CD4-positive, alpha-beta T cell (primary cell): ENCODE results near the gene CLDN1. TPM values are rescaled to one million over a fixed set of nuclear protein-coding genes. Genes with fewer than 3 reads are reported as not detected.

Experiments
- ATAC-seq: fragments of 200-7000 bp; cut with Tn5 transposase; one replicate; pipeline ENCODE4 v1.10.0; 2022; ENCODE audit warnings: mild to moderate bottlenecking; ENCODE audit not compliant: poor library complexity
- CTCF ChIA-PET: fragments of 350-600 bp; sonication (Branson Sonifier 250); formaldehyde crosslinking; loops from one replicate; lab custom pipeline; 2021; ENCODE audit warnings: antibody characterized with exemption, inconsistent platforms; lab: Charles Lee
- POLR2A ChIA-PET: fragments of 350-600 bp; sonication (Branson Sonifier 250); formaldehyde crosslinking; loops from one replicate; lab custom pipeline; 2021; ENCODE audit warnings: antibody characterized with exemption, inconsistent platforms; lab: Charles Lee
- DNase-seq, 14 experiments: peaks; one replicate each; pipeline ENCODE4 v3.0.0-alpha.2; 2013 to 2020; ENCODE audit warnings: mixed read lengths in 2 of 14
- H3K27ac ChIP-seq, 2 donors: one replicate each; pipeline versions ENCODE4 v1.5.1 to v1.7.0; 2013; ENCODE audit warnings: low read length in 2 of 2, low read depth in 1 of 2, mild to moderate bottlenecking in 1 of 2
- H3K27me3 ChIP-seq, 2 experiments: 1 replicate in 1 of 2; 2 replicates in 1 of 2; pipeline versions ENCODE4 v1.6.1 to v1.7.0; 2013; ENCODE audit warnings: low read length in 2 of 2, control low read depth in 1 of 2, mild to moderate bottlenecking in 1 of 2, moderate library complexity in 1 of 2; ENCODE audit not compliant: insufficient read depth in 2 of 2, control insufficient read depth in 1 of 2
- H3K36me3 ChIP-seq: one replicate; pipeline ENCODE4 v1.6.1; 2013; ENCODE audit warnings: low read length, control low read depth; ENCODE audit not compliant: insufficient read depth
- H3K4me1 ChIP-seq: one replicate; pipeline ENCODE4 v1.6.1; 2013; ENCODE audit warnings: low read length, control low read depth; ENCODE audit not compliant: insufficient read depth
- H3K4me3 ChIP-seq: one replicate; pipeline ENCODE4 v1.5.1; 2013; ENCODE audit warnings: mild to moderate bottlenecking, low read length, moderate library complexity
- H3K9me3 ChIP-seq, 2 experiments: 1 replicate in 1 of 2; 2 replicates in 1 of 2; pipeline versions ENCODE4 v1.6.1 to v1.7.0; 2013; ENCODE audit warnings: low read length in 2 of 2, mild to moderate bottlenecking in 2 of 2, control low read depth in 1 of 2, moderate library complexity in 1 of 2; ENCODE audit not compliant: control insufficient read depth in 1 of 2, insufficient read depth in 1 of 2
- H3K27ac Mint-ChIP-seq: one replicate; pipeline ENCODE4 v1.8.0; 2020; ENCODE audit warnings: mixed read lengths
- H3K27me3 Mint-ChIP-seq: one replicate; pipeline ENCODE4 v1.8.0; 2021; ENCODE audit warnings: mixed read lengths
- H3K36me3 Mint-ChIP-seq: one replicate; pipeline ENCODE4 v1.8.0; 2021; ENCODE audit warnings: low read depth, mixed read lengths
- H3K4me1 Mint-ChIP-seq: one replicate; pipeline ENCODE4 v1.8.0; 2021; ENCODE audit warnings: low read depth, mixed read lengths
- H3K4me3 Mint-ChIP-seq: one replicate; pipeline ENCODE4 v1.8.0; 2020; ENCODE audit warnings: mild to moderate bottlenecking, mixed read lengths
- H3K9me3 Mint-ChIP-seq: one replicate; pipeline ENCODE4 v1.8.0; 2020; ENCODE audit warnings: mixed read lengths
- intact Hi-C, 2 experiments: fragments of 100-400 bp; cut with DNase I in 1 of 2; cut with micrococcal nuclease in 1 of 2; formaldehyde crosslinking; loops; one replicate each; pipeline versions ENCODE4 v1.15.1 to v1.9.0; 2023 to 2025; cut with DNase I, micrococcal nuclease
- total RNA-seq, 174 experiments: library from RNA in 2 of 174; stranded (reverse) in 2 of 174; gene quantifications; one replicate each; pipeline ENCODE4 v1.2.3 and lab custom pipeline; 2021 to 2026
- TF ChIP-seq, protein P1 (sequence below): fragments of 200-600 bp; IDR thresholded peaks from one replicate; pipeline ENCODE4 v1.8.0; 2022; ENCODE audit warnings: antibody characterized with exemption, mild to moderate bottlenecking

The CLDN1 gene
- total RNA-seq, 2 experiments from 2014 or later: 0.80 to 0.95 TPM

DNA sequence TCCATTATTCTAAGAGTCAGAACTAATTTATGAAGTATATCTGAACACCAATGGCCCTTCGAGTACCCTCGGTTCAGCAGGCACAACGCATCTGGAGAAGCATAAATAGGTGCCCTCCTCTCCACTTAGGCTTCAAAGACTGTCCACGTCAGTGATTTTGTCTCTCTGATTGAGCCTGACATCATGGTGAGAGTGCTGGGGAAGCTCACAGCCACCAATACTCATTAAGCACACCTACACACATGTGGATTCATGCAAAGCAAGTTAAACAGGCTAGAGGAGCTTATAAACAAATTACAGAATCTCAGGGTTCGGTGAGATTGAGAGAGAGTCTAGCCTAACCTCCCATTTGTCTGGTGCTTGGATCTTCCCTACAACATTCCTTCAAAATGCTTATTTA is 3.6 kb downstream of the CLDN1 start:
- no peak for ATAC-seq

DNA sequence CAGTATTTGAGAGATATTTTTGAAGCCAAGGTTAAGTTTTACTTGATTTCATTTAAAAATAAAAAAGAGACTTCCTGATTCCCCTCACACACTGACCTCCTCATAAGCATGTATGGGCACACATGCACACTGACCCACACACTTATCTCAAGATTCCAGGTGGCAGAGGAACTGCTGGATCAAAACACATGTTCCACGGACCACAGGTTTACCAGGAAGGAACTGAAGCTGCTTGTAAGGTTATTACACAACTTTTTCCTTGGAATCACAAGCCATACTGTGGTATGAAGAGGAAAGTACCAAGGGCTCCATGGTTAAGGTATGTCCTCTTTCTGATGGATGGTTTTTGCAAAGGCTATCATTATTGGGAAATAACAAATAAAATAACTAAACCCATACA is 7.5 kb downstream of the CLDN1 start:
- CTCF ChIA-PET: no interaction called here
- H3K36me3 ChIP-seq: no peaks in the 10 kb centered on the region
- H3K9me3 ChIP-seq: no peaks in the 10 kb centered on the region
- H3K27ac ChIP-seq: no peak overlapping the region
- no peaks in the 10 kb centered on the region for H3K4me1 ChIP-seq
- Mint-ChIP-seq H3K4me3 (no peak overlapping the region), H3K36me3 (no peaks in the 10 kb centered on the region), H3K27me3 (no peaks in the 10 kb centered on the region), H3K9me3 (no peaks in the 10 kb centered on the region), H3K27ac (no peak overlapping the region), H3K4me1 (peaks cover 4% of the 10 kb centered on the region)
- DNase-seq (no peak), ATAC-seq (no peak)
- intact Hi-C loops: no loop called here
- H3K27me3 ChIP-seq: no peaks in the 10 kb centered on the region
- TF ChIP-seq, protein P1, sequence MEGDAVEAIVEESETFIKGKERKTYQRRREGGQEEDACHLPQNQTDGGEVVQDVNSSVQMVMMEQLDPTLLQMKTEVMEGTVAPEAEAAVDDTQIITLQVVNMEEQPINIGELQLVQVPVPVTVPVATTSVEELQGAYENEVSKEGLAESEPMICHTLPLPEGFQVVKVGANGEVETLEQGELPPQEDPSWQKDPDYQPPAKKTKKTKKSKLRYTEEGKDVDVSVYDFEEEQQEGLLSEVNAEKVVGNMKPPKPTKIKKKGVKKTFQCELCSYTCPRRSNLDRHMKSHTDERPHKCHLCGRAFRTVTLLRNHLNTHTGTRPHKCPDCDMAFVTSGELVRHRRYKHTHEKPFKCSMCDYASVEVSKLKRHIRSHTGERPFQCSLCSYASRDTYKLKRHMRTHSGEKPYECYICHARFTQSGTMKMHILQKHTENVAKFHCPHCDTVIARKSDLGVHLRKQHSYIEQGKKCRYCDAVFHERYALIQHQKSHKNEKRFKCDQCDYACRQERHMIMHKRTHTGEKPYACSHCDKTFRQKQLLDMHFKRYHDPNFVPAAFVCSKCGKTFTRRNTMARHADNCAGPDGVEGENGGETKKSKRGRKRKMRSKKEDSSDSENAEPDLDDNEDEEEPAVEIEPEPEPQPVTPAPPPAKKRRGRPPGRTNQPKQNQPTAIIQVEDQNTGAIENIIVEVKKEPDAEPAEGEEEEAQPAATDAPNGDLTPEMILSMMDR: no peak
- POLR2A ChIA-PET: no interaction called here
- H3K4me3 ChIP-seq: no peak overlapping the region

More for the DNA sequence above, 3.6 kb downstream of the CLDN1 start:
- Mint-ChIP-seq H3K4me1 (peaks cover 16% of the 10 kb centered on the region), H3K27me3 (peaks cover 27% of the 10 kb centered on the region), H3K27ac (no peak overlapping the region), H3K9me3 (no peaks in the 10 kb centered on the region), H3K4me3 (no peak overlapping the region), H3K36me3 (no peaks in the 10 kb centered on the region)
- no peak for DNase-seq
- H3K4me3 ChIP-seq: no peak overlapping the region
- TF ChIP-seq, protein P1: no peak
- H3K9me3 ChIP-seq: no peaks in the 10 kb centered on the region
- H3K27me3 ChIP-seq: peaks cover 0 to 11% of the 10 kb centered on the region in 2 experiments
- H3K4me1 ChIP-seq: peaks cover 16% of the 10 kb centered on the region
- no peaks in the 10 kb centered on the region for H3K36me3 ChIP-seq
- H3K27ac ChIP-seq: no peak overlapping the region
- intact Hi-C loops: no loop called here
- ChIA-PET POLR2A (no interaction called here), CTCF (interaction anchor here (1.6 kb wide), 1 partner anchor 352 kb away, joined by 4 read pairs; no protein-coding TSS in a partner anchor)

DNA sequence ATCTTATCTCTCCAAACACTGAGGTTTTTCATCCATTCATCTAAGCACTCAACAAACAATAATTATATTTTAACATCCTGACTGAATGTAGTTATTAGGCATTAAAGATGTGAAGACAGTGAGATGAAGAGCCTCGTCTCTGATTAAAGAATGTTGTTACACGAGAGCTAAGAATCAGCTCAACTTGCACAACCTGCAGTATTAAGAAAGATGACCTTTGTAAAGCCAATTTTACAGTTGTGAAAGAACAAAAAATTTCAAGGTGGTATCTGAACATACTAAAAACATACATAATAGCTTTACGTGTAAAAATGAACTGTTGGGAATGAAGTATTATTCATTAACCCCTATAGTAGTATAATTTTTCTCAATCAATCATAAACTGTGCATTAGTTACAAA is 12.8 kb downstream of the CLDN1 start:
- intact Hi-C loops: loop anchor here in 1 of 2 experiments (10.0 kb wide), 1 partner anchor 985 kb away; no protein-coding TSS in a partner anchor
- Mint-ChIP-seq H3K4me3 (no peak overlapping the region), H3K9me3 (no peaks in the 10 kb centered on the region), H3K27me3 (no peaks in the 10 kb centered on the region), H3K36me3 (no peaks in the 10 kb centered on the region), H3K4me1 (peaks cover 16% of the 10 kb centered on the region), H3K27ac (no peak overlapping the region)
- CTCF ChIA-PET: interaction anchor here (1.3 kb wide), 1 partner anchor 13 kb away, joined by 5 read pairs; the partner anchor contains the start of gene CLDN1
- DNase-seq: no peak
- TF ChIP-seq, protein P1: no peak
- H3K27me3 ChIP-seq: no peaks in the 10 kb centered on the region
- H3K27ac ChIP-seq: no peak overlapping the region
- H3K36me3 ChIP-seq: no peaks in the 10 kb centered on the region
- H3K9me3 ChIP-seq: no peaks in the 10 kb centered on the region
- H3K4me3 ChIP-seq: no peak overlapping the region
- no peaks in the 10 kb centered on the region for H3K4me1 ChIP-seq
- POLR2A ChIA-PET: no interaction called here
- ATAC-seq: no peak
